HCT116 (cell line): ENCODE data around the gene ANKRD44. TPM values are rescaled to one million over a fixed set of nuclear protein-coding genes. Genes with fewer than 3 reads are reported as not detected.

Experiments used
- ATAC-seq: fragments of 200-7000 bp; cut with Tn5 transposase; 2 replicates; pipeline ENCODE4 v1.9.1; 2020; ENCODE audit warnings: mild to moderate bottlenecking, moderate library complexity
- BruUV-seq: library from RNA; stranded (reverse); fragments of 400-500 nt; replicated peaks from 2 replicates; lab custom pipeline; 2021; lab: Mats Ljungman, UMichigan
- CTCF ChIA-PET: fragments of 300-600 bp; sonication (Branson Sonifier 250); formaldehyde crosslinking; loops from one replicate; lab custom pipeline; 2021; ENCODE audit warnings: antibody characterized with exemption; lab: Charles Lee
- POLR2A ChIA-PET: fragments of 300-600, 350-600 bp; sonication (Branson Sonifier 250); formaldehyde crosslinking; loops from one replicate; lab custom pipeline; 2021; ENCODE audit warnings: antibody characterized with exemption; lab: Charles Lee
- RAD21 ChIA-PET, 2 experiments: fragments of 300-600 bp; sonication (Branson Sonifier 250); formaldehyde crosslinking; loops; one replicate each; lab custom pipeline; 2023; ENCODE audit warnings: low total read pairs in 2 of 2; ENCODE audit not compliant: uncharacterized antibody in 2 of 2, unreplicated experiment in 2 of 2, low non-redundant PET in 1 of 2; lab: Charles Lee
- DNase-seq: peaks from one replicate; pipeline ENCODE4 v3.0.0-alpha.2; 2010; ENCODE audit warnings: low read depth, low spot score
- H2AFZ ChIP-seq: fragments of 200-600 bp; shearing (Covaris generic), sonication (generic); 2 replicates; pipeline ENCODE4 v1.6.1; 2017; ENCODE audit warnings: low read depth, mixed run types, mixed read lengths, antibody characterized with exemption, low read length; ENCODE audit not compliant: poor library complexity, severe bottlenecking
- H3K27ac ChIP-seq: 2 replicates; pipeline ENCODE4 v1.5.1; 2012; ENCODE audit warnings: low read depth, low read length
- H3K27me3 ChIP-seq: fragments of 200-600 bp; sonication (generic); 2 replicates; pipeline ENCODE4 v1.6.1; 2016; ENCODE audit warnings: mixed run types, low read length, mixed read lengths; ENCODE audit not compliant: insufficient read depth
- H3K36me3 ChIP-seq, 2 experiments: fragments of 200-500 bp in 1 of 2; fragments of 200-600 bp in 1 of 2; sonication (Bioruptor generic) in 1 of 2; sonication (generic) in 1 of 2; 2 replicates each; pipeline versions ENCODE4 v1.5.1 to v1.6.1; 2014 to 2016; ENCODE audit warnings: low read length in 2 of 2, inconsistent platforms in 1 of 2, mixed read lengths in 1 of 2, mixed run types in 1 of 2; ENCODE audit not compliant: insufficient read depth in 2 of 2, control insufficient read depth in 1 of 2
- H3K4me1 ChIP-seq, 2 experiments: fragments of 200-600 bp in 1 of 2; sonication (generic) in 1 of 2; 2 replicates each; pipeline versions ENCODE4 v1.5.1 to v1.6.1; 2012 to 2017; ENCODE audit warnings: low read length in 2 of 2, inconsistent platforms in 1 of 2, mild to moderate bottlenecking in 1 of 2, mixed read lengths in 1 of 2, mixed run types in 1 of 2, moderate library complexity in 1 of 2; ENCODE audit not compliant: insufficient read depth in 2 of 2, control insufficient read depth in 1 of 2
- H3K4me2 ChIP-seq: fragments of 200-600 bp; sonication (generic); 2 replicates; pipeline ENCODE4 v1.6.1; 2017; ENCODE audit warnings: mixed run types, low read length, mixed read lengths
- H3K4me3 ChIP-seq, 2 experiments: fragments of 200-600 bp in 1 of 2; sonication (generic) in 1 of 2; replicated peaks in 1 of 2; 2 replicates each; pipeline ENCODE4 v1.5.1; 2011 to 2016; ENCODE audit warnings: low read length in 2 of 2, control low read depth in 1 of 2, low read depth in 1 of 2, mild to moderate bottlenecking in 1 of 2, mixed read lengths in 1 of 2, mixed run types in 1 of 2
- H3K79me2 ChIP-seq: fragments of 200-600 bp; sonication (generic); 2 replicates; pipeline ENCODE4 v1.6.1; 2017; ENCODE audit warnings: mild to moderate bottlenecking, mixed run types, low read length, moderate library complexity, mixed read lengths; ENCODE audit not compliant: insufficient read depth
- H3K9ac ChIP-seq: fragments of 200-600 bp; sonication (generic); 2 replicates; pipeline ENCODE4 v1.6.1; 2016; ENCODE audit warnings: low read length, mixed read lengths
- H3K9me2 ChIP-seq: fragments of 200-600 bp; sonication (generic), shearing (Covaris generic); 2 replicates; pipeline ENCODE4 v1.6.1; 2017; ENCODE audit warnings: mixed run types, mild to moderate bottlenecking, moderate library complexity; ENCODE audit not compliant: insufficient read depth
- H3K9me3 ChIP-seq, 2 experiments: fragments of 200-500 bp in 1 of 2; fragments of 200-600 bp in 1 of 2; sonication (Bioruptor generic) in 1 of 2; sonication (generic) in 1 of 2; 2 replicates each; pipeline ENCODE4 v1.6.1; 2014 to 2017; ENCODE audit warnings: low read length in 2 of 2, mixed read lengths in 2 of 2, inconsistent platforms in 1 of 2, low read depth in 1 of 2, mild to moderate bottlenecking in 1 of 2, mixed run types in 1 of 2, moderate library complexity in 1 of 2; ENCODE audit not compliant: control insufficient read depth in 1 of 2, insufficient read depth in 1 of 2
- H4K20me1 ChIP-seq: fragments of 200-600 bp; sonication (generic), shearing (Covaris generic); 2 replicates; pipeline ENCODE4 v1.6.1; 2017; ENCODE audit warnings: mixed run types, mild to moderate bottlenecking, moderate library complexity; ENCODE audit not compliant: insufficient read depth
- CEBPB ChIP-seq: IDR thresholded peaks from 2 replicates; pipeline ENCODE4 v1.6.1; 2012; ENCODE audit warnings: low read depth
- ELF1 ChIP-seq: IDR thresholded peaks from 2 replicates; pipeline ENCODE4 v1.6.1; 2012; ENCODE audit warnings: low read depth, borderline replicate concordance
- POLR2A ChIP-seq: IDR thresholded peaks from 2 replicates; pipeline ENCODE4 v1.7.0; 2011; ENCODE audit warnings: borderline replicate concordance; ENCODE audit not compliant: insufficient read depth, insufficient read length; ENCODE audit errors: extremely low read depth
- POLR2AphosphoS5 ChIP-seq: IDR thresholded peaks from 2 replicates; pipeline ENCODE4 v1.6.1; 2011; ENCODE audit warnings: mild to moderate bottlenecking, low read depth, low read length, moderate library complexity
- RAD21 ChIP-seq: IDR thresholded peaks from 2 replicates; pipeline ENCODE4 v1.6.1; 2012; ENCODE audit warnings: low read depth, mild to moderate bottlenecking
- SIN3A ChIP-seq: IDR thresholded peaks from 2 replicates; pipeline ENCODE4 v1.6.1; 2012; ENCODE audit warnings: low read depth
- SP1 ChIP-seq: IDR thresholded peaks from 2 replicates; pipeline ENCODE4 v1.6.1; 2012; ENCODE audit warnings: low read depth
- SRF ChIP-seq: IDR thresholded peaks from 2 replicates; pipeline ENCODE4 v1.6.1; 2012; ENCODE audit warnings: low read depth
- YY1 ChIP-seq: IDR thresholded peaks from 2 replicates; pipeline ENCODE4 v1.6.1; 2011; ENCODE audit warnings: low read length, low read depth, moderate library complexity, mild to moderate bottlenecking; ENCODE audit not compliant: insufficient replicate concordance; ENCODE audit errors: extremely low read depth
- ZFX ChIP-seq: fragments of 450-650 bp; IDR thresholded peaks from 2 replicates; pipeline ENCODE4 v1.6.1; 2017
- ZNF274 ChIP-seq: fragments of 200-500 bp; sonication (Bioruptor generic); IDR thresholded peaks from 2 replicates; pipeline ENCODE4 v1.6.1; 2014; ENCODE audit warnings: mild to moderate bottlenecking, low read depth, low read length, inconsistent platforms
- intact Hi-C: fragments of 100-400 bp; cut with micrococcal nuclease; formaldehyde crosslinking; loops from 2 replicates; pipeline ENCODE4 v1.10.0; 2022
- total RNA-seq: library from RNA; stranded (reverse); gene quantifications from one replicate; pipeline ENCODE4 v1.2.1, GENCODE V29; 2021; ENCODE audit not compliant: unreplicated experiment
- TF ChIP-seq, protein P1 (sequence below), 3 experiments: fragments of 200-600 bp in 1 of 3; sonication (generic) in 1 of 3; IDR thresholded peaks in 2 of 3; conservative IDR thresholded peaks in 1 of 3; 2 replicates each; pipeline ENCODE4 v1.5.1; 2012 to 2017; ENCODE audit warnings: low read depth in 2 of 3, low read length in 2 of 3, antibody characterized with exemption in 1 of 3, borderline replicate concordance in 1 of 3, control low read depth in 1 of 3, mild to moderate bottlenecking in 1 of 3, mixed read lengths in 1 of 3, mixed run types in 1 of 3, moderate library complexity in 1 of 3; ENCODE audit not compliant: insufficient read depth in 1 of 3
- TF ChIP-seq, protein P2 (sequence below): IDR thresholded peaks from 2 replicates; pipeline ENCODE4 v1.6.1; 2011; ENCODE audit warnings: mild to moderate bottlenecking, low read length, moderate library complexity; ENCODE audit not compliant: insufficient replicate concordance; ENCODE audit errors: extremely low read depth
- TF ChIP-seq, protein P3 (sequence below): IDR thresholded peaks from 2 replicates; pipeline ENCODE4 v1.6.1; 2012

Gene ANKRD44
- total RNA-seq, 1 experiment from 2014 or later: 2.7 TPM

DNA sequence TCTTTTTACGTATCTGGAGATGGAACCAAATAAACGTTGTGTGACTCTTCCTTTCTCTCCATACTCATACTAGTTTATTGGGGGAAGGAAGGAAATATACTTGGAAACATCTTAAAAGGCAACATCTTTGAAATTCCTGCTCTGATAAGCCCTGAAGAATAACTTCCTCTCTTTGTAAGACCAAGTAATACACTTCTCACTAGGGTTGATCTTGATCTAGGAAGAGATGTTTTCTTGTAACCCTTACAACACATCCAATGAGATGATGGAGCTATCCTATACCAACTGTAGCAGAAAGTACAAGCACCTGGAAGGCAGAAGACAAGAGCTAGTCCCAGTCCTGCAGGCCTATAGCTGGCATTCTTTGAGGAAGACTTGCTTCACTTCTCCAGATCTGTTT lies 2.0 kb downstream of the ANKRD44 start:
- no peak overlapping the region for H3K9ac ChIP-seq
- H3K27me3 ChIP-seq: no peaks in the 10 kb centered on the region
- no peak overlapping the region for H3K27ac ChIP-seq
- no peaks in the 10 kb centered on the region for H3K9me3 ChIP-seq
- RAD21 ChIA-PET: no interaction called here
- no peak overlapping the region for H3K4me2 ChIP-seq
- H3K4me3 ChIP-seq: no peak overlapping the region
- DNase-seq (no peak), ATAC-seq (no peak)
- intact Hi-C loops: no loop called here
- CTCF ChIA-PET: no interaction called here
- H3K9me2 ChIP-seq: no peaks in the 10 kb centered on the region
- H3K4me1 ChIP-seq: peaks cover 9 to 16% of the 10 kb centered on the region in 2 experiments; a peak in 3 of 4 replicates
- no peaks in the 10 kb centered on the region for H3K36me3 ChIP-seq
- TF ChIP-seq SRF (no peak), POLR2AphosphoS5 (no peak), CEBPB (no peak), ZNF274 (no peak), ELF1 (no peak), RAD21 (no peak), ZFX (no peak), YY1 (no peak), SIN3A (no peak), SP1 (no peak), POLR2A (no peak)
- TF ChIP-seq, protein P1, sequence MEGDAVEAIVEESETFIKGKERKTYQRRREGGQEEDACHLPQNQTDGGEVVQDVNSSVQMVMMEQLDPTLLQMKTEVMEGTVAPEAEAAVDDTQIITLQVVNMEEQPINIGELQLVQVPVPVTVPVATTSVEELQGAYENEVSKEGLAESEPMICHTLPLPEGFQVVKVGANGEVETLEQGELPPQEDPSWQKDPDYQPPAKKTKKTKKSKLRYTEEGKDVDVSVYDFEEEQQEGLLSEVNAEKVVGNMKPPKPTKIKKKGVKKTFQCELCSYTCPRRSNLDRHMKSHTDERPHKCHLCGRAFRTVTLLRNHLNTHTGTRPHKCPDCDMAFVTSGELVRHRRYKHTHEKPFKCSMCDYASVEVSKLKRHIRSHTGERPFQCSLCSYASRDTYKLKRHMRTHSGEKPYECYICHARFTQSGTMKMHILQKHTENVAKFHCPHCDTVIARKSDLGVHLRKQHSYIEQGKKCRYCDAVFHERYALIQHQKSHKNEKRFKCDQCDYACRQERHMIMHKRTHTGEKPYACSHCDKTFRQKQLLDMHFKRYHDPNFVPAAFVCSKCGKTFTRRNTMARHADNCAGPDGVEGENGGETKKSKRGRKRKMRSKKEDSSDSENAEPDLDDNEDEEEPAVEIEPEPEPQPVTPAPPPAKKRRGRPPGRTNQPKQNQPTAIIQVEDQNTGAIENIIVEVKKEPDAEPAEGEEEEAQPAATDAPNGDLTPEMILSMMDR (IDR thresholded peaks at IDR 0.05 in 2 of 3, conservative IDR thresholded peaks at IDR 0.05 in 1 of 3; ENCODE audit: borderline replicate concordance in 1 of 3, insufficient read depth in 1 of 3, low read depth in 2 of 3, low read length in 2 of 3): no peak
- TF ChIP-seq, protein P2, sequence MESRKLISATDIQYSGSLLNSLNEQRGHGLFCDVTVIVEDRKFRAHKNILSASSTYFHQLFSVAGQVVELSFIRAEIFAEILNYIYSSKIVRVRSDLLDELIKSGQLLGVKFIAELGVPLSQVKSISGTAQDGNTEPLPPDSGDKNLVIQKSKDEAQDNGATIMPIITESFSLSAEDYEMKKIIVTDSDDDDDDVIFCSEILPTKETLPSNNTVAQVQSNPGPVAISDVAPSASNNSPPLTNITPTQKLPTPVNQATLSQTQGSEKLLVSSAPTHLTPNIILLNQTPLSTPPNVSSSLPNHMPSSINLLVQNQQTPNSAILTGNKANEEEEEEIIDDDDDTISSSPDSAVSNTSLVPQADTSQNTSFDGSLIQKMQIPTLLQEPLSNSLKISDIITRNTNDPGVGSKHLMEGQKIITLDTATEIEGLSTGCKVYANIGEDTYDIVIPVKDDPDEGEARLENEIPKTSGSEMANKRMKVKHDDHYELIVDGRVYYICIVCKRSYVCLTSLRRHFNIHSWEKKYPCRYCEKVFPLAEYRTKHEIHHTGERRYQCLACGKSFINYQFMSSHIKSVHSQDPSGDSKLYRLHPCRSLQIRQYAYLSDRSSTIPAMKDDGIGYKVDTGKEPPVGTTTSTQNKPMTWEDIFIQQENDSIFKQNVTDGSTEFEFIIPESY: no peak
- TF ChIP-seq, protein P3, sequence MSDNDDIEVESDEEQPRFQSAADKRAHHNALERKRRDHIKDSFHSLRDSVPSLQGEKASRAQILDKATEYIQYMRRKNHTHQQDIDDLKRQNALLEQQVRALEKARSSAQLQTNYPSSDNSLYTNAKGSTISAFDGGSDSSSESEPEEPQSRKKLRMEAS: no peak
- H3K79me2 ChIP-seq: no peaks in the 10 kb centered on the region
- TSS peak; percentile 59 for BruUV-seq
- POLR2A ChIA-PET: no interaction called here
- no peaks in the 10 kb centered on the region for H4K20me1 ChIP-seq
- no peak overlapping the region for H2AFZ ChIP-seq
